Suppressor macrophage (primary cell): Measurements from ENCODE around the gene CCDC102A.
"Not testable (repeated sequence)": the region's sequence is repeated elsewhere in the genome, so short reads cannot be mapped to it uniquely, and the experiment has no call there.

Experiments
- DNase-seq, 4 experiments: peaks; one replicate each; pipeline ENCODE4 v3.0.0-alpha.2; 2020 to 2022
- total RNA-seq, 17 experiments: gene quantifications; one replicate each; lab custom pipeline; 2026; ENCODE audit warnings: mixed read lengths in 6 of 17, inconsistent platforms in 3 of 17; lab: John Stamatoyannopoulos, UW

CCDC102A gene
- total RNA-seq = 0 to 1.9 (median 0) reads per million in 17 experiments

DNA sequence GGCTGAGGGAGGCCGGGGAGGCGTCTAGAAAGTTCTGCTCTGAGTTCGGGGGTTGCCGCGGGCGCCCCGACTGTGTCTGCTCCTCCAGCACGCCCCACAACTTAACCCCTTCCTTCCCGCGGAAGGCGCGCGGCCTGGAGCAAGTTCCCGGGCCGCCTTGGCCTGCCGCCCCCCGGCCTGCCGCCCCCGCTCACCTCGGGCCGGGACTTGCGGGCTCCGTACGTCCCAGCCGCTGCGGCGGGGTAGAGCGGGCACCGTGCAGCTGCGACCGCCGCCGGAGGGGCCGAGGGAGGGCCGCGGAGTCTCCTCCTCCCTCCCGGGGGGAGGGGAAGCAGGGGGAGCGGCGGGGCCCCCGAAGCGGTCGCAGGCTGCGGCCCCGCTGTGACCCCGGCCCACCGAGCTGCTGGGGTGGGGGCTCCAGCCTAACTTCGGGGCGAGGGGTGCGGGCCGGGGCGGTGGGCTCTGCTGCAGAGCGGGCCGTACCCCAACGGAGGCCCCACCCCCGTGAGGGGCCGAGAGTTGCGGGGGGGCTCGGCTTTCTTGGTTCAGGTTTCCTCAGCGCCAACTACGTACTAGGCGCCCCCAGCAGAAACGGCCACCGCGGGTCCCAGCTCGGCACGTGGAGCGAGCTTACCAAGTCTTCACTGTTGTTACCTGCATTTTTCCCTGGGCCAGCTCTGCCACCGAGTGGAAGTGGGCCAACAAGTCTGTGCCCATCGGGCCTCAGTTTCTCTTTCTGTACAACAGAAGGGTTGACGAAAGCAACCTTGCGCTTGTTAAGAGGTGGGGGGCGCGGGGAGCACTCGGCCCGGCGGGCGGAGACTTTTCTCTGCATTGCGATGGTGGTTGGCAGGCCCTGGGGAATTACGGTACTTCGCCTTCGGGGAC, at the start of gene CCDC102A:
TSS of gene CCDC102A (minus strand) at position 266 of the 888 bp plus-strand sequence. CDS start 7,394 bp downstream, outside the sequence.
- no peak for DNase-seq

DNA sequence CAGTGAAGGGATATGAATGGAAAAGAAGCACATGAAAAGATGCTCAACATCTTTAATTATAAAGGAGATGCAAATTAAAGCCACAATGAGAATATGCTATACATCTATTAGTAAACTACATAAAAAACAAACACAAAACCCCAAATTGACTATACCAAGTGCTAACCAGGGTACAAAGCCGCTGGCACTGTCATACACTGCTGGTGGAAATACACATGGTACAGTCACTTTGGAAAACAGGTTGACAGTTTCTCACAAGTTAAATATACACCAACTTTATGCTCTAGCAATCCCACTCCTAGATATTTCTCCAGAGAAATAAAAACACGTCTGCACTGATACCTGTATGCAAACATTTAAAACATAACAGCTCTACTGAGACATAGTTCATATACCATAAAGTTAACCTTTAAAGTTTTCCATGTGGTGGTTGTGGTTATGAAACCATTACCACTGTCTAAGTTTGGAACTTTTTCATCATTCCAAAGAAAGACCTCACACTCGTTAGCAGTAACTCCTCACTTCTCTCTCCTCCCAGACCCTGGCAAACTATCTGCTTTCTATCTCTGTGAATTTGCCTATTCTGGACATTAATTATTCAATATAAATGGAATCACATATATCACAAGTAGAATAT, 48.8 kb upstream of the CCDC102A start:
- no peak for DNase-seq

DNA sequence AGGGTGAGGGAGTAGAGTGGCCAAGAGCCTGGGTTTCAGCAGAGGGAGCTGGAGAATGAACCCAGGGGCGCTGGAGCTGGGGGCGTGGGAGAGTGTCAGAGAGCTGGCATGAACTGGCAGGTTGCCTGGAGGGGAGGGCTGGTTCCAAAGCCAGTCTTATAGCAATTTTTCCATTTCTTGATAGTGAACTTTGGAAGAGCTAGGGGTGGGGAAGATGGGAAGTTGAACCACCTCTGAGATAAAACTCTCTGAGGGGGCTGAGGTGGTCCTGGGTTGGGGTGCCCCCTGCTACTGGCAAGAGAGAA, 42.9 kb upstream of the CCDC102A start:
- no peak for DNase-seq

DNA sequence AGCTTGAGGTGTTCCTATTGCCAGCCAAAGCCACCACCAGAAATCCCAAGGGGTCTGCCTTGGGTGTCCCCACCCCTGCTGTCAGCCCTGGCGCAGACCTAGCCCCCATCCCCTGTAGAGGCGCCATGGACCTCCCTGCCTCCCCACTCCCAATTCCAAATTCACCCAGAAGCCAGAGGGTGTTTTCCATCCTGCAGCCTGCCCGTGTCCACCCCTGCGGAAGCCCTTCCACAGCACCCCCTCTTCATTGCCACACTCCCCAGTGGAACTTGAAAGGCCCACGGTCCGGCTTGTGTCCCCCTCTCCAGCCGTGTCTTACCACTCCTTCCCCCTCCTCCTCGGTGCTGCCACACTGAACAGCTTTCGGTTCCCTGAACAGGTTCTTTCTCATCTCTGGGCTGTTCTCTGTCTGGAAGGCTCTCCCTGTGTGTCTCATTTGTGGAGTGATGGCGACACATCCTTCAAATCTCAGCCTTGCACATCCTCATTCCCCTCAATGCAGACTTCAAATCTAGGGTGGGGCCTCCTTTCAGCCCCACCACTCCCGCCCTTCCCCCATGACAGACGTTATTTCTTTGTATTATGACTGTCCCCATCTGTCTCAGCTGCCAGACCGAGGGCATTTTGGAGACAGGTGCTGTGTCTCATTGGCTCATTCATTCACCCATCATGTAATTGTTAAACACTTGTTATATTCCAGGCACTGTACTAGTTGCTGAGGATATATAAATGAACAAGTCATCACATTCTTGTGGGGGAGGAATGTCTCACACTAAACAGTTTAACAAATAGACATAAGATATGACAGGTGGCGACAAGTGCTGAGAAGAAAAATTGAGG, 42.4 kb upstream of the CCDC102A start:
- no peak for DNase-seq

DNA sequence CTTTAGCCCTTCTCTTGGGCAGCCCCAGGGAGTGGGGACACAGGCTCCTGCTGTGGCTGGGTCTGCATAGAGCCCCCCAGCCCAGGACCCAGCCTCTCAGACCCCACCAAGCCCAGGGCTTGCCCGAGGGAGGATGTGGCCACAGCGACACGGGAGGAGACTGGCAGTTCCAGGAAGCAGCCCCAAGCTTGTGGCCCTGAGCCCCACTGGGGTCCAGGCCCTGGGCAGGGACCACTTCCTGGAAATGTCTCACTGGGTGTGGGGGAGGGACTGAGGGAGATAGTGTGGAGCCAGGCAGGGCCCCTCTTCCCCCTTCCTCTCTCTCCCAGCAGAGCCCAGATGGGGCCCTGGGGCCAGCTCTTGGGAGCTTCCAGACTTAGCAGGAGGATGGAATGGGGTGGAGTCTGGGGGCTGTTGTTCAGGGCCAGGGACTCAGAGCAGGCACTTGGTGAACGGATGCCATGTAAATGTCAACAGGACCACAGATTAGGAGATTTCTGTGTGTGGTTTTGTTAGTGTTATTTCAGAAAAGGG, 41.4 kb upstream of the CCDC102A start:
- DNase-seq = no peak

DNA sequence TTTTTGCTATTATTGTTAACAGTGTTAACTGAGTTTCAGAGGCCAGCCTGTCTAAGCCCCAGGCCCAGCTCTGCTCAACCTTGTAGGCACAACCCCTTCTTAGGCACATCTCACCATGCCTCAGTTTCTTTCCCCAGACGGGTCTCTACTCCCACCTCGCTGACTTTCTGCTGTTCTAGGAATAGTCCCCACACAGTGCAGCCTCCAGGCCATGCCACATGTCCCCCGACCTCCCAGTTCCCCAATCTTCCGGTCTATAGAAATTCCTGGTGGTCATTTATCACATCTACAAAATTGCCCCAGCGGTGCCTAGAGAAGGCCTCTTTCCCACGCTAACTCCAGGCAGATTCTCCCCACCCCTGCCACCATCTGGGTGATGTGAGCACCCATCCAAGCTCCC, 40.8 kb upstream of the CCDC102A start:
- no peak for DNase-seq

DNA sequence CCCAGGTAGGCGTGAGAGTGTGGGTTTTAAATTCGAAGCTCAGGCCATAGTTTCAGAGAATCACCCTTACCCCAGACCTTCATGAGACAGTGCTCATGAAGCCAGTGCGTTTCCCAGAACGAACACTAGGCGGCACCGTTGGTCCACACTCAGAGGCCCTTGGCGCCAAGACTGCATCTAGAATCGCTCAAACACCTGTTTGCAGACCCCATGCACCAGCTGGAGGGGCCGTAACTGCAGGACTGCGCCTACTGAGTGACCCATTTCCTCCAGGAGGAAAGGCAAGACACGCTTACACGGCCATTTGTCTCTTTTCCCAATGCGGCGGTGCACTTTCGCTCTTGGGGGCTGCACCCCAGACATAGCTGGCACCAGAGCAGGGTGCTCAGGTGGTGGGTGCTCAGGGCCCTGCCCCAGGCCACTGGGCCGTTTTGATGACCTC, 40.1 kb upstream of the CCDC102A start:
- DNase-seq = peak; percentile 79 to 91 (median 88)

DNA sequence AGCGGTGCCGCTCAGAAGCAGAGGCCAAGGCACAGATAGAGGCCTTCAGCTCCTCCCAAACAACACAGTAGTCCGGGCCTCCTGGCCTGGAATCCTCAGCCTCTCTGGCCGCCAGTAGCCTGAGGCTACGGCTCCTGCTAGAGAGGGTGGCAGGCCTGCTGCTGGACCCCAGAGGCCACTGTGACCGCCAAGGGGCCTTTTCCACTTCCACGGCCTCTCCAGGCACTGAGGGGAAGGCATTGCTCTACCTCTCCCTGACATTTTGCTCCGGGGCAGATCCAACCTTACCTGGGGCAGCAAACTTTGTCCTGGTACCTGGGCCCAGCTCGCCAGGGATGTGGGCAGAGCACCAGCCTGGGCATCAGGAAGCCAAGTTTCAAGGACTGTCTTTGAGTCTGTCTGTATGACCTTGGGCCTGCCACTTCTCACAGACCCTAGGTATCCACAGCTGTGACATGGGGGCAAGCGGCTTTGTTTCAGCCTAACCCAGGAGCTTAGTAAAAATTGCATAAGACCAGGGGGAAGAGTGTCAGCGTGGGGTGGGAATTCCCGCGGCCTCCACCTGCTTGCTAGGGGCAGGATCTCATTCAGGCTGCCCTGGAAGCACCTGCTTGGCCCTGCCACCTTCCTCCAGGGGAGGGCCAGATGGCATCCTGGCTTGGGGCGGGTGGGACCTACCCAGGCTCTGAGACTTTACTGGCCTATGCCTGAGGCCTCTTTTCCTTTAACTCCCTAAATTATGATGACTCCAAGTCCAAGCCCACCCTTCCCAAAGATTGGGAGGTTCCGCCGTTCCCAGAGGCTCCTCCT, 39.3 kb upstream of the CCDC102A start:
- no peak for DNase-seq

DNA sequence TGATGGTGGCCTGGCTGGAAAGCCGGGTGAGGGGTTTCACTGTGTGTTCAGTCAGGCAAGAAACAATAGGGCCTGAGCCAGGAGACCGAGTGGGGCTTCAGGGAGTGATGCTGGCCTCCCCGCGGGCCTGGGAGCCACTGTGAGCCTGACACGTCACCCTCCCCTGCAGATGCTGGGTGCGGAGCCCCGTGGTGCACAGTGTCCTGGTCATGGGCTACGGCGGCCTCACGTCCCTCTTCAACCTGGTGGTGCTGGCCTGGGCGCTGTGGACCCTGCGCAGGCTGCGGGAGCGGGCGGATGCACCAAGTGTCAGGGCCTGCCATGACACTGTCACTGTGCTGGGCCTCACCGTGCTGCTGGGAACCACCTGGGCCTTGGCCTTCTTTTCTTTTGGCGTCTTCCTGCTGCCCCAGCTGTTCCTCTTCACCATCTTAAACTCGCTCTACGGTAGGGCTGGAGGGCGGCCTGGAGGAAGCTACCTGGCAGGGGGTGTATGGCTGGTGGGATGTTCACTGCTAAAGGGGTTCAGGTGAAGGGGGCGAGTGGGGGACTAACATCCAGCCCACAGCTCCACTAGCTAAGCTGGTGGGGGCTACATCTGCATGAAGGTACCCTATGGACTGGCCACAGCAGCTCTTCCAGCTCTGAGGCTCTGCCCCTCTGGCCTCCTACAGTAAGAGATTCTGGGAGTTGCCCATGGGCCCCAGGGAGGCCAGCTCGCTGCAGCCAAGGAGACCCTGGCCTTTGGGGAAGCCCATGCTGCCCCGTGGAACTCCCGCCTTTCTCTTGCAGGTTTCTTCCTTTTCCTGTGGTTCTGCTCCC, 38.5 kb upstream of the CCDC102A start:
- DNase-seq = no peak

DNA sequence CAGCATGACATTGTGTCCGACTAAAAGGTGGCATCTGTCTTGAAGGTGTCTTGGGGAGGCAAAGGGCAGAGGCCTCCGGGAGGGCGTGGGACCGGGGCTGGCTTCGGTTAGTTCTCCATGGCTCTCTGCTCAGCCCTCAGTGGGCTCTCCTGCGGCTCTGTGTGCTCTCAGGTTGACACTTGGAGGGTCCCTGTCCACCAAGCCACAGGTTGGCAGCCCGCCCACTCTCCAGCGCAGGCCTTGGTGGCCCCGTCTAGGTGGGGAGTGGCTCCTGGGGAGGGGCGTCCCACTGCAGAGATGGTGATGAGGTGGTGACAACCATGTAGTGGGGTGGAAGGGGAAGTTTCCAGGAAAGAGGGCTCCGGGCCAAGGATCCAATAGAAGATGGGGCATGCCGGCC, 37.7 kb upstream of the CCDC102A start:
- no peak for DNase-seq

DNA sequence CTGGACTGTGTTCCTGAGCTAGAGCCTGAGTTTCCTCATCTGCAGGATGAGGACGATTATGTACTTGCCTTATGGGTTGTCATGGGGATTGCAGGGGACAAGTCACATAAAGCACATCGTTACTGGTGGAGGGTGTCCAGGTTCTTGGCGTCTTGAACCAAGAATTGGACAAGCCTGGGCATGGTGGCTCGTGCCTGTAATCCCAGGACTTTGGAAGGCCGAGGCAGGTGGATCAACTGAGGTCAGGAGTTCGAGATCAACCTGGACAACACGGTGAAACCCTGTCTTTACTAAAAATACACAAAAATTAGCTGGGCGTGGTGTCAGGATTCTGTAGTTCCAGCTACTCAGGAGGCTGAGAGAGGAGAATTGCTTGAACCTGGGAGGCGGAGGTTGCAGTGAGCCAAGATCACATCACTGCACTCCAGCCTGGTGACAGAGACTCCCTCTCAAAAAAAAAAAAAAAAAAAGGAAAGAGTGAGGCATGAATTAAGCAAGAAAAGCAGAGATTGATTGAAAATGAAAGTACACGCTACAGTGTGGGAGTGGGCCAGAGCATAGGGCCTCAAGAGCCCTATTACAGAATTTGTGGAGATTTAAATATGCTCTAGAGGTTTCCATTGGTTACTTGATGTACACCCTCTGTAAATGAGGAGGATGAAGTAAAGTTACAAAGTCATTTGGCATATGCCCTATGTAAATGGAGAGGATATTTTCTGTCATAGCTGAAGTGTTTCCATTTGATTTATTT, 36.8 kb upstream of the CCDC102A start:
- no peak for DNase-seq

DNA sequence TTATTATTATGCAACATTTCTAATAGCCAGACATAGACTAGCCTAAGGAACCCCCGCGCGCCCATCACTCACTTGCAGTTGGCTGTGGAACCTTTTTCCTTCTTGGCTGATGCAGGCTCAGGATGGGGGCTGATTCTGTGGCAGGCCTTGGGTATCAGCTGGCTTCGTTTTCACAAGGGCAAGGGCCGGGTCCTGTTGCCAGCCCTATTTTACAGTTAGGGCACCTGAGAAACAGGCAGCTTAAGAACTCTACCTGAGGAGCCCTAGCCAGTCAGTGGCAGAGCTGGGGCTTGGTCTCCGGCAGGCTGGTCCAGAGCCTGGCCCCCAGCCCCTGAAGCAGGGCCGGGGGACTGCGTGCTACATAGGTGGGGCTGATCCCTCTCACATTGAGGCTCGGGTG, 34.7 kb upstream of the CCDC102A start:
- no peak for DNase-seq

DNA sequence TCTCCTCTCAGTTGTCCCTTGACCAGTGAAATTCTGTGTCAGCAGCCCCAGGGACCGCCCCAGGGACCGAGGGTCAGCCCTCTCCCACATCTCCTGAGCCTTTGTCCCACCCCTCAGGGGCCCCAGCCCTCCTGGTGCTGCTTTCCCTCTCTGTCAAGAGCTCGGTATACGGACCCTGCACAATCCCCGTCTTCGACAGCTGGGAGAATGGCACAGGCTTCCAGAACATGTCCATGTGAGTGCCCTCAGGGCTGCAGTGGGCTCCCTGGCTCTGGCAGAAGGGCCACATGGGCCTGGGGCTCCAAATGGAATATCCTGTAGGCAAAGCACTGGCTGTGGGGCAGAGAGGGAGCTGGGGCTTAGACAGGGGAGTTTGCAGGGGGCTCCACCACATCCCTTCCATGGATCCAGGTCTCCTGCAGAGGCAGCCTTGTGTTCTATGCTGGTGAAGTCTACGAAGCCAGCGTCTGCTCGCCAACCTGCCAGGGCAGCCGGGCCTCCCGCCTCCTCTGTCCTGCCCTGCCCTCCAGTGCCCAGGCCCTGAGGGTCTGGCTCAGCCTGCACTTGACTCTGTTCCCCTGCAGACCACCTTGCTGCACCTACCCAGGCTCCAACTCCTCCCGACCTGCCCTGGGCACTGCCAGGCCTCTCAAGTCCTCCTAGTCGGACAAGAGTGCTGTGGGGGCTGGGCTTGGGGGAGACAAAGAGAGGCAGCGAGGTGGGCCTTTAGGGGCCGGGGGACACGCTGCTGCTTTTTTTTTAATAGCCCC, 34.1 kb upstream of the CCDC102A start:
- DNase-seq = no peak

DNA sequence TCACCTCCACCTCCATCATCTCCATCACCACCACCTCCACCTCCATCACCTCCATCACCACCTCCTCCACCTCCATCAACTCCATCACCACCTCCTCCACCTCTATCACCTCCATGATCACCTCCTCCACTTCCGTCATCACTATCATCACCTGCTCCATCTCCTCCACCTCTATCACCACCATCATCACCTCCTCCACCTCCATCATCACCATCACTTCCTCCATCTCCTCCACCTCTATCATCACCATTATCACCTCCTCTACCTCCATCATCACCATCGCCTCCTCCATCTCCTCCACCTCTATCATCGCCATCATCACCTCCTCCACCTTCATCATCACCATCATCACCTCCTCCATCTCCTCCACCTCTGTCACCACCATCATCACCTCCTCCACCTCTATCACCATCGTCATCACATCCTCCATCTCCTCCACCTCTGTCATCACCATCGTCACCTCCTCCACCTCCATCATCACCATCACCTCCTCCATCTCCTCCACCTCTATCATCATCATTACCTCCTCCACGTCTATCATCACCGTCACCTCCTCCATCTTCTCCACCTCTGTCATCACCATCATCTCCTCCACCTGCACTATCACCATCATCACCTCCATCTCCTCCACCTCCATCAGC, 33.1 kb upstream of the CCDC102A start:
- DNase-seq = no peak

DNA sequence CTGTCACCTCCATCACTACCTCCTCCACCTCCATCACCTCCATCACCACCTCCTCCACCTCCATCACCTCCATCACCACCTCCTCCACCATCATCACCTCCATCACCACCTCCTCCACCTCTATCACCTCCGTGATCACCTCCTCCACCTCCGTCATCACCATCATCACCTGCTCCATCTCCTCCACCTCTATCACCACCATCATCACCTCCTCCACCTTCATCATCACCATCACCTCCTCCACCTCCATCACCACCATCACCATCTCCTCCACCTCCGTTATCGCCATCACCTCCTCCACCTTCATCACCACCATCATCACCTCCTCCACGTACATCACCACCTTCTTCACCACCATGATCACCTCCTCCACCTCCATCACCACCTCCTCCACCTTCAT, 32.4 kb upstream of the CCDC102A start:
- not testable (repeated sequence) for DNase-seq

DNA sequence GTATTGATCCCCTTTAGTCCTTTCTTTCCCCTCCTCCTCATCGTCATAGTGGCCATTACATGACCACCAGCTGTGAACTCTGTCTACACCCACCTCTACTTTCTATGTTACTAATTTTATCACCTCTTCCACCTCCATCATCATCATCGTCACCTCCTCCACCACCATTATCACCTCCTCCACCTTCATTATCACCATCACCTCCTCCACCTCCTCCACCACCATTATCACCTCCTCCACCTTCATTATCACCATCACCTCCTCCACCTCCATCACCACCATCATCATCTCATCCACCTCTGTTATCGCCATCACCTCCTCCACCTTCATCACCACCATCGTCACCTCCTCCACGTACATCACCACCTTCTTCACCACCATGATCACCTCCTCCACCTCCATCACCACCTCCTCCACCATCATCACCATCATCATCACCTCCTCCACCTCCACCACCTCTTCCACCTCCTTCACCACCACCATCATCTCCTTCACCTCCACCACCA, 31.9 kb upstream of the CCDC102A start:
- no peak for DNase-seq

DNA sequence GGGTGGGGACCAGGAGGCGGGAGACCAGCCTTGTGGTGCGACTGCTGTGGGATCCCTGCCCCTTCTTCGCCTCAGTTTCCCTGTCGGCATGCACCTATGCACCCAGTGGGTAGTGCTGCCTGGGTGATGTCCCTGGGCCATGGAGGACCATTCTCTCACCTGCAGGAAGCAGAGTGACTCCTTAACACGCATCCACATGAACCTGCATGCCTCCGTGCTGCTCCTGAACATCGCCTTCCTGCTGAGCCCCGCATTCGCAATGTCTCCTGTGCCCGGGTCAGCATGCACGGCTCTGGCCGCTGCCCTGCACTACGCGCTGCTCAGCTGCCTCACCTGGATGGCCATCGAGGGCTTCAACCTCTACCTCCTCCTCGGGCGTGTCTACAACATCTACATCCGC, 31.3 kb upstream of the CCDC102A start:
- DNase-seq = no peak

DNA sequence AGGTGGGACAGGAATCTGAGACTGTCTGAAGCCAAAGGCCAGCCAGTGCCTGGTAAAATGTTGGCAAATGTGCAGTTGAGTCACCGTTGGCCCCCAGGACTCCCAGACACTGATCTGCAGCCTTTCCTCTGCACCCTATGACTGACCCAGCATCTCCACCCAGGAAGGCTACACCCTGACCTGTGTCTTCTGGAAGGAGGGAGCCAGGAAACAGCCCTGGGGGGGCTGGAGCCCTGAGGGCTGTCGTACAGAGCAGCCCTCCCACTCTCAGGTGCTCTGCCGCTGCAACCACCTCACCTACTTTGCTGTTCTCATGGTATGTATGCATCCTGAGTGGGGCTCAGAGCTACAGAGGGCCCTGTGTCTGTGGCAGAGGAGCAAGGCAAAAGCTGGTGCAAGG, 30.1 kb upstream of the CCDC102A start:
- DNase-seq = no peak

DNA sequence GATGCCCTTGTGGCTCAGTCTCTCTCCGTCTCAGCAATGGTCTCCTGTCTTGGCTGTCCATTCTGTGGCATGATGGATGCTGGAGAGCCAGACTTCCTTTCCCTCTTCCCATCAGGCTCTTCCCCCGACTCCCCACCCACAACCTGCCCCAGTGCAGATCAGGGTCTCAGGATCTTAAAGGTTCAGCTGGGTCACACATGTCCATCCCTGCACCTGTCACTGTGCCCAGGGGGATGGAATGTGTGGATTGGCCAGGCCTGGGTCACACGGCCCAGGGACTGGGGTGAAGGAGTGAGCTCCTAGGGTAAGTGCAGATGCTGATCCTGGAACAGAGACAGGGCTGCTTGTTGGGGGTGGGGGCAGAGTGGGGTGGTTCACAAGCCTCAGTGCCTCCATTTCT, 29.1 kb upstream of the CCDC102A start:
- DNase-seq = no peak
